GM23338 (cell line): Measurements from ENCODE around the gene MYO16. TPM values are rescaled to one million over a fixed set of nuclear protein-coding genes. Genes with fewer than 3 reads are reported as not detected.

Experiments used
- ATAC-seq: fragments of 200-7000 bp; cut with Tn5 transposase; 3 replicates; pipeline ENCODE4 v1.9.1; 2020
- DNase-seq: peaks from one replicate; pipeline ENCODE4 v3.0.0-alpha.2; 2015; ENCODE audit warnings: low spot score
- H2AFZ ChIP-seq: fragments of 200-600 bp; sonication (generic); 2 replicates; pipeline ENCODE4 v1.8.0; 2016; ENCODE audit warnings: antibody characterized with exemption, mild to moderate bottlenecking, moderate library complexity
- H3F3A ChIP-seq: fragments of 200-600 bp; sonication (generic); replicated peaks from 2 replicates; pipeline ENCODE4 v1.8.0; 2017; ENCODE audit warnings: antibody characterized with exemption, mixed run types, low read depth
- H3K27ac ChIP-seq: fragments of 200-600 bp; sonication (generic); 2 replicates; pipeline ENCODE4 v1.6.1; 2016; ENCODE audit warnings: low read depth
- H3K27me3 ChIP-seq: fragments of 200-600 bp; sonication (generic); 2 replicates; pipeline ENCODE4 v1.8.0; 2016; ENCODE audit warnings: mild to moderate bottlenecking, mixed run types, moderate library complexity; ENCODE audit not compliant: insufficient read depth
- H3K36me3 ChIP-seq: fragments of 200-600 bp; sonication (generic); 2 replicates; pipeline ENCODE4 v1.8.0; 2016; ENCODE audit warnings: mild to moderate bottlenecking; ENCODE audit not compliant: insufficient read depth
- H3K4me1 ChIP-seq: fragments of 200-600 bp; sonication (generic); 2 replicates; pipeline ENCODE4 v1.8.0; 2016; ENCODE audit warnings: mild to moderate bottlenecking, moderate library complexity; ENCODE audit not compliant: insufficient read depth
- H3K4me2 ChIP-seq: fragments of 200-600 bp; sonication (generic); 2 replicates; pipeline ENCODE4 v1.7.1; 2017; ENCODE audit warnings: mixed run types
- H3K4me3 ChIP-seq: fragments of 200-600 bp; sonication (generic); 2 replicates; pipeline ENCODE4 v1.6.1; 2016; ENCODE audit warnings: mixed run types
- H3K79me2 ChIP-seq: fragments of 200-600 bp; sonication (generic); replicated peaks from 2 replicates; pipeline ENCODE4 v1.8.0; 2017; ENCODE audit warnings: mild to moderate bottlenecking; ENCODE audit not compliant: insufficient read depth
- H3K9me2 ChIP-seq: fragments of 200-600 bp; sonication (generic); 2 replicates; pipeline ENCODE4 v1.8.0; 2017; ENCODE audit not compliant: insufficient read depth
- H4K20me1 ChIP-seq: fragments of 200-600 bp; sonication (generic); replicated peaks from 2 replicates; pipeline ENCODE4 v1.8.0; 2017; ENCODE audit warnings: mild to moderate bottlenecking; ENCODE audit not compliant: insufficient read depth
- H3K27ac Mint-ChIP-seq: 2 replicates; pipeline ENCODE4 v1.8.0; 2020; ENCODE audit warnings: inconsistent platforms, mild to moderate bottlenecking, moderate library complexity, mixed read lengths
- H3K27me3 Mint-ChIP-seq: 3 replicates; pipeline ENCODE4 v1.8.0; 2022; ENCODE audit warnings: low read depth, mild to moderate bottlenecking, moderate library complexity, mixed read lengths, inconsistent platforms; ENCODE audit not compliant: insufficient read depth, poor library complexity
- H3K36me3 Mint-ChIP-seq: 3 replicates; pipeline ENCODE4 v1.8.0; 2021; ENCODE audit warnings: low read depth, mild to moderate bottlenecking, inconsistent platforms, moderate library complexity, mixed read lengths
- H3K4me1 Mint-ChIP-seq: 3 replicates; pipeline ENCODE4 v1.8.0; 2020; ENCODE audit warnings: mild to moderate bottlenecking, inconsistent platforms, mixed read lengths
- H3K4me3 Mint-ChIP-seq: 3 replicates; pipeline ENCODE4 v1.8.0; 2021; ENCODE audit warnings: moderate library complexity, mild to moderate bottlenecking, inconsistent platforms, mixed read lengths
- H3K9me3 Mint-ChIP-seq: 3 replicates; pipeline ENCODE4 v1.8.0; 2020; ENCODE audit warnings: moderate library complexity, mild to moderate bottlenecking, inconsistent platforms, mixed read lengths
- CREB1 ChIP-seq: fragments of 250-450 bp; sonication (Bioruptor Pico); IDR thresholded peaks from 2 replicates; pipeline ENCODE4 v1.5.0; 2020; ENCODE audit warnings: low read depth, mild to moderate bottlenecking, moderate library complexity
- CTCF ChIP-seq, 2 experiments: fragments of 200-600 bp in 1 of 2; sonication (generic) in 1 of 2; conservative IDR thresholded peaks; 2 replicates each; pipeline versions ENCODE4 v1.5.1 to v1.6.1; 2016 to 2017; ENCODE audit warnings: antibody characterized with exemption in 2 of 2, low read depth in 2 of 2, mild to moderate bottlenecking in 2 of 2, moderate library complexity in 1 of 2
- ETS1 ChIP-seq: IDR thresholded peaks from 2 replicates; pipeline ENCODE4 v1.6.1; 2016; ENCODE audit warnings: antibody characterized with exemption
- EZH2 ChIP-seq: fragments of 200-600 bp; sonication (generic); IDR thresholded peaks from one replicate; pipeline ENCODE4 v1.8.0; 2017; ENCODE audit warnings: antibody characterized with exemption, mild to moderate bottlenecking, low read depth; ENCODE audit not compliant: unreplicated experiment
- EZH2phosphoT487 ChIP-seq: fragments of 200-600 bp; sonication (generic); IDR thresholded peaks from one replicate; pipeline ENCODE4 v1.8.1; 2018; ENCODE audit warnings: antibody characterized with exemption; ENCODE audit not compliant: unreplicated experiment
- JUNB ChIP-seq: IDR thresholded peaks from one replicate; pipeline ENCODE4 v1.6.1; 2016; ENCODE audit warnings: antibody characterized with exemption; ENCODE audit not compliant: unreplicated experiment
- NANOG ChIP-seq: IDR thresholded peaks from 2 replicates; pipeline ENCODE4 v1.6.1; 2016; ENCODE audit warnings: antibody characterized with exemption, borderline replicate concordance
- POLR2AphosphoS5 ChIP-seq: IDR thresholded peaks from 2 replicates; pipeline ENCODE4 v1.6.1; 2016; ENCODE audit warnings: antibody characterized with exemption, low read depth
- REST ChIP-seq: IDR thresholded peaks from one replicate; pipeline ENCODE4 v1.6.1; 2018; ENCODE audit warnings: antibody characterized with exemption; ENCODE audit not compliant: unreplicated experiment
- STAT1 ChIP-seq: IDR thresholded peaks from one replicate; pipeline ENCODE4 v1.6.1; 2016; ENCODE audit warnings: antibody characterized with exemption; ENCODE audit not compliant: unreplicated experiment
- ZNF114 ChIP-seq: fragments of 250-450 bp; sonication (Bioruptor Pico); IDR thresholded peaks from 2 replicates; pipeline ENCODE4 v1.5.0; 2020; ENCODE audit warnings: mild to moderate bottlenecking, moderate library complexity
- ZNF331 ChIP-seq: fragments of 250-450 bp; sonication (Bioruptor Pico); IDR thresholded peaks from 2 replicates; pipeline ENCODE4 v1.5.0; 2020; ENCODE audit warnings: low read depth, mild to moderate bottlenecking, moderate library complexity
- ZNF462 ChIP-seq: fragments of 250-450 bp; sonication (Bioruptor Pico); IDR thresholded peaks from 2 replicates; pipeline ENCODE4 v1.5.0; 2020; ENCODE audit warnings: mild to moderate bottlenecking, moderate library complexity
- polyA plus RNA-seq: library from polyadenylated mRNA; unstranded; fragments of >200 nt; fragmentation: Nextera tagmentation; extraction: Ambion mirVana; gene quantifications from 2 replicates; pipeline ENCODE4 v1.2.1, GENCODE V29; 2016
- total RNA-seq: library from RNA; depleted of rRNA; stranded (reverse); fragments of >200 nt; shearing (Covaris generic); gene quantifications from 2 replicates; pipeline ENCODE4 v1.2.3, GENCODE V29; 2014

MYO16 gene
- total and polyA plus RNA-seq, 2 experiments from 2014 or later = 0.10 to 0.13 TPM

GRCh38 chr13:108725471-108725870 lies 96.1 kb downstream of the MYO16 start:
- no peak overlapping the region for H3K27ac Mint-ChIP-seq
- TF ChIP-seq EZH2 = no peak
- TF ChIP-seq STAT1 = no peak
- TF ChIP-seq ETS1 = no peak
- no peak for TF ChIP-seq ZNF331 (CRISPR knock-in tag)
- no peak for TF ChIP-seq NANOG
- TF ChIP-seq CREB1 (CRISPR knock-in tag) = no peak
- no peak for TF ChIP-seq JUNB
- TF ChIP-seq ZNF462 (CRISPR knock-in tag) = no peak
- TF ChIP-seq REST = no peak
- no peak for TF ChIP-seq POLR2AphosphoS5
- TF ChIP-seq EZH2phosphoT487 = no peak
- TF ChIP-seq ZNF114 = no peak
- no peak for TF ChIP-seq CTCF (conservative IDR thresholded peaks at IDR 0.05; ENCODE audit: low read depth in 2 of 2)

More at GRCh38 chr13:108725471-108725870, 96.1 kb downstream of the MYO16 start:
- H3K36me3 ChIP-seq = no peaks in the 10 kb centered on the region
- no peak overlapping the region for H3K27ac ChIP-seq
- DNase-seq (no peak), ATAC-seq (no peak)
- no peaks in the 10 kb centered on the region for H4K20me1 ChIP-seq
- Mint-ChIP-seq H3K4me3 (no peak overlapping the region), H3K4me1 (no peaks in the 10 kb centered on the region; the same call in 2 of the 3 replicates), H3K9me3 (no peaks in the 10 kb centered on the region), H3K27me3 (peaks cover 2% of the 10 kb centered on the region), H3K36me3 (no peaks in the 10 kb centered on the region)
- no peaks in the 10 kb centered on the region for H3K4me1 ChIP-seq
- H3K4me2 ChIP-seq = no peak overlapping the region
- no peaks in the 10 kb centered on the region for H3K27me3 ChIP-seq
- no peaks in the 10 kb centered on the region for H3F3A ChIP-seq
- no peak overlapping the region for H3K4me3 ChIP-seq
- no peaks in the 10 kb centered on the region for H3K79me2 ChIP-seq
- H2AFZ ChIP-seq = no peak overlapping the region
- peaks cover 4% of the 10 kb centered on the region; the same call in 1 of the 2 replicates for H3K9me2 ChIP-seq
